GM21619 (cell line): ENCODE results near the gene FHIP1A.

ENCODE experiments used
- ATAC-seq: cut with Tn5 transposase; IDR thresholded peaks from one replicate; pipeline ENCODE4 v1.9.1; 2021; ENCODE audit not compliant: unreplicated experiment

The FHIP1A gene

GRCh38 chr4:151454513-151454912, 45.5 kb downstream of the FHIP1A start:
- ATAC-seq: no peak

DNA sequence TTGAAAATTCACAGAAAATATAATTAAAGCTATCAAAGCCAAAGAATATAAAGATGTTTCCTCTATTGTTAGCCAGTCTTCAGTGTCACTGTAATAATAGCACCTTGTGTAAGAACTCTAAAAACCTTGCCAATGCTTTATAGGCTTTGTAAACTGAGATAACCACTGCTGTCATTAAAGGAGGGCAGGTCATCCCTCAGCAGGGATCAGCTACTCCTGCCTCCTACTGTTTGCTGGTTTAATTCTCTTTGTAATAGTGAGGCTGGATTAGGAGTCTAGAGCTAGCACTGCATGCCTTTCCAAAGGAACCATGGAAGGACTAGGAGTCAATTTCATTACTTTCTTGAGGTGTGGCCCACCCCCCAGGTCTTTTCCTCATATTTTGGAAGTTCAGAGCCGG, 46.2 kb downstream of the FHIP1A start:
- ATAC-seq: no peak

GRCh38 chr4:151458148-151458547, 49.2 kb downstream of the FHIP1A start:
- no peak for ATAC-seq
